ENCODE data around the gene SGCD.

SGCD gene

DNA sequence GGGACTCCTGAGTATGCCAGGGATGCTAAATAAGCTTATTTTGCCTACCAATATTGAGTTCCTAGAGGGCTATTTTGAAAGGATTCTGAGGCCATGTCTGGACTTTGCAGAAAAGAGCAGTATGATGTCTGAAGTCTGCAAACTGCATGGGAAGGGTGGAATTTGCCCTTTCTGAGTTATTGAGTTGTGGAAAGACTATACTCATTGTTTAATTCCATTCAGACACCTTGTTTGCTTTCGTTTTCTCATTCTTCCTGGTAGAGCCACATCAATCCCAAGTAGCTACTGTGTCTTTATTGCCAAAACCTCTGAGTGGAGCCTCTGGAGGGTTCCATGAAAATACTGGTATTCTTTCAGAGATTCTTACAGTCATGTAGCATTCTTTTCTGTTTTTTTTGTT, 472.2 kb downstream of the SGCD start:
- Histone ChIP-seq H3K4me1 (no peaks in the 10 kb centered on the region), H3K4me3 (ENCODE audit: low read depth, low read length) (no peak overlapping the region), H3K27ac (no peak overlapping the region), H3K27me3 (ENCODE audit: control insufficient read depth, insufficient read depth, low read length) (no peaks in the 10 kb centered on the region), H3K9ac (no peak overlapping the region), H3K79me2 (no peaks in the 10 kb centered on the region), H3K4me2 (ENCODE audit: low read length) (no peak overlapping the region), H3K9me3 (ENCODE audit: control insufficient read depth, low read length) (no peaks in the 10 kb centered on the region), H2AFZ (no peak overlapping the region), H3K36me3 (ENCODE audit: control insufficient read depth, insufficient read depth, low read length) (no peaks in the 10 kb centered on the region)
- TF ChIP-seq, protein P1, sequence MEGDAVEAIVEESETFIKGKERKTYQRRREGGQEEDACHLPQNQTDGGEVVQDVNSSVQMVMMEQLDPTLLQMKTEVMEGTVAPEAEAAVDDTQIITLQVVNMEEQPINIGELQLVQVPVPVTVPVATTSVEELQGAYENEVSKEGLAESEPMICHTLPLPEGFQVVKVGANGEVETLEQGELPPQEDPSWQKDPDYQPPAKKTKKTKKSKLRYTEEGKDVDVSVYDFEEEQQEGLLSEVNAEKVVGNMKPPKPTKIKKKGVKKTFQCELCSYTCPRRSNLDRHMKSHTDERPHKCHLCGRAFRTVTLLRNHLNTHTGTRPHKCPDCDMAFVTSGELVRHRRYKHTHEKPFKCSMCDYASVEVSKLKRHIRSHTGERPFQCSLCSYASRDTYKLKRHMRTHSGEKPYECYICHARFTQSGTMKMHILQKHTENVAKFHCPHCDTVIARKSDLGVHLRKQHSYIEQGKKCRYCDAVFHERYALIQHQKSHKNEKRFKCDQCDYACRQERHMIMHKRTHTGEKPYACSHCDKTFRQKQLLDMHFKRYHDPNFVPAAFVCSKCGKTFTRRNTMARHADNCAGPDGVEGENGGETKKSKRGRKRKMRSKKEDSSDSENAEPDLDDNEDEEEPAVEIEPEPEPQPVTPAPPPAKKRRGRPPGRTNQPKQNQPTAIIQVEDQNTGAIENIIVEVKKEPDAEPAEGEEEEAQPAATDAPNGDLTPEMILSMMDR (IDR thresholded peaks at IDR 0.05) = no peak

DNA sequence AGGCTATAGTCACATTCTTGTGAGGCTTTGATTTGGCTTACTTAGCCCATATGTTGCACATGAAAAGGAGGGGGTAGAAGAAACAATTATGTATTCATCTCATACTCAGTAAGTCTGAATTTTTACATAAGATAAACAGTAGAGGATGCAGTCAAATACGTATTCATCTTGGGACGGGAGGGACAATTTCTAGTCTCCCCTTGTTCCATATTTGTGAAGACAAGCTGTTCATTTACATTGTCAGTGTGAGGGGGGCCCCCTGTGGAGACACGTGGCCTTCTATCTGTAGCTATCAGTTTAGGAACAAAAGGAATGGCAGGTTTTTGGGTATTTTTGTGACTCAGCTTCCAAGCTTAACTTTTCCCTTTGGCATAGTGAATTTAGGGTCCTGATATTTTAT, 474.0 kb downstream of the SGCD start:
- no peaks in the 10 kb centered on the region for H3K36me3 ChIP-seq (ENCODE audit: control insufficient read depth, insufficient read depth, low read length)
- H2AFZ ChIP-seq = no peak overlapping the region
- H3K4me1 ChIP-seq = no peaks in the 10 kb centered on the region
- H3K9ac ChIP-seq = no peak overlapping the region
- TF ChIP-seq, protein P1 (IDR thresholded peaks at IDR 0.05) = no peak
- H3K4me2 ChIP-seq (ENCODE audit: low read length) = no peak overlapping the region
- no peak overlapping the region for H3K27ac ChIP-seq
- H3K4me3 ChIP-seq (ENCODE audit: low read depth, low read length) = no peak overlapping the region
- H3K79me2 ChIP-seq = no peaks in the 10 kb centered on the region
- no peaks in the 10 kb centered on the region for H3K9me3 ChIP-seq (ENCODE audit: control insufficient read depth, low read length)
- H3K27me3 ChIP-seq (ENCODE audit: control insufficient read depth, insufficient read depth, low read length) = no peaks in the 10 kb centered on the region

DNA sequence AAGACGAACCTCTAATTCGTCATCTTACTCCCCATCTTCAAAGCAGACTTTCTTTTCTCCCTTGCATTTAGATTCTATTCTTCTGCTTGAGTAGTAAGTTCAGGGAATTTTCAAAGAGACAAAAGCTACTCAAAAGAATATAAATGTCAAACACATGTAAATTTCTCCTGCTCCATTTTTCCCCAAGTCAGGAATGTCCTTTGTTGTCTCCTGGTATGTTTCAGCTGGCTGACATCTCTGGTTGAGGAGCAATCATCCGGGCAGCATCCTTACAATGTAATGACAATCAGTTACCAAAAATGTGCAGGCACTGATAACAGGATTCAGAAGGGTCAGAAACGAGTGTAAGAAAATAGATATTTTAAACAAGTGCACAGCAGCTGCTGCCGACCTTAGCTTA, 475.5 kb downstream of the SGCD start:
- TF ChIP-seq, protein P1 (IDR thresholded peaks at IDR 0.05) = no peak
- H3K27ac ChIP-seq = no peak overlapping the region
- no peaks in the 10 kb centered on the region for H3K4me1 ChIP-seq
- H3K9ac ChIP-seq = no peak overlapping the region
- no peak overlapping the region for H3K4me2 ChIP-seq (ENCODE audit: low read length)
- H3K4me3 ChIP-seq (ENCODE audit: low read depth, low read length) = no peak overlapping the region
- H3K79me2 ChIP-seq = no peaks in the 10 kb centered on the region
- no peaks in the 10 kb centered on the region for H3K27me3 ChIP-seq (ENCODE audit: control insufficient read depth, insufficient read depth, low read length)
- H2AFZ ChIP-seq = no peak overlapping the region
- no peaks in the 10 kb centered on the region for H3K36me3 ChIP-seq (ENCODE audit: control insufficient read depth, insufficient read depth, low read length)
- no peaks in the 10 kb centered on the region for H3K9me3 ChIP-seq (ENCODE audit: control insufficient read depth, low read length)

DNA sequence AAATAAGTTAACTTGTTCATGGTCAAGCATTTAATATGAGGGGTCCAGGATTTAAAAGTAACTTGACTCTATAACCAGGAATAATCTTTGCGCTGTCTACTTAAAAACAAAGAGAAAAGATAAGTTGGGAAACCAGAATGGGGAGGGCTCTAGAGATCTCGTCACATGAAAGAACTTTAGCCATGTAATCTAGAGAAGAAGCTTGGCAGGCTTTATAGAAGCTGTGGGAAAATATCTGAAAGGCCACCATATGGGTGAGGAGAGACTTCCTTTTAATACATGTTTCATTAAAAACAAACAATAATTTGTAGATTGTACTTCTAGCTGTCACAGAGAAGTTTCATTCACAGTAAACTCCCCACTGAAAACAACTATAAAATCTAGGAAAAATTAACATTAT, 476.4 kb downstream of the SGCD start:
- H3K4me2 ChIP-seq (ENCODE audit: low read length) = no peak overlapping the region
- H3K36me3 ChIP-seq (ENCODE audit: control insufficient read depth, insufficient read depth, low read length) = no peaks in the 10 kb centered on the region
- H3K9me3 ChIP-seq (ENCODE audit: control insufficient read depth, low read length) = no peaks in the 10 kb centered on the region
- H3K27ac ChIP-seq = no peak overlapping the region
- TF ChIP-seq, protein P1 (IDR thresholded peaks at IDR 0.05) = no peak
- H3K4me3 ChIP-seq (ENCODE audit: low read depth, low read length) = no peak overlapping the region
- no peak overlapping the region for H2AFZ ChIP-seq
- H3K9ac ChIP-seq = no peak overlapping the region
- H3K27me3 ChIP-seq (ENCODE audit: control insufficient read depth, insufficient read depth, low read length) = no peaks in the 10 kb centered on the region
- no peaks in the 10 kb centered on the region for H3K79me2 ChIP-seq
- H3K4me1 ChIP-seq = no peaks in the 10 kb centered on the region

DNA sequence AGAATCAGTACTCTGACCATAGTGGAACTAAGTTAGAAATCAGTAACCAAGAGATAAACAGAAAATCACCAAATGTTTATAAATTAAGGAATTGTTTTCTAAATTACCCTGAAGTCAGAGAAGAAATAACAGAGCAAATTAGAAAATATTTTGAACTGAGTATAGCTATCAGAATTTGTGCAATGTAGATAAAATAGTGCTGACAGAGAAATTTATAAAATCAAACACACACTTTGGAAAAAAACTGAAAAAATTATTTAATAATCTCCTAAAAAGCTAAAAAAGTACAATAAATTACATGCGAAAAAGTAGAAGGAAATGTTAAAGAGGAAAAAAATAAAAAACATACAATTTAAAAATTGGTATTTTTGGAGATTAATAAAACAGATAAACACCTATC, 486.0 kb downstream of the SGCD start:
- Histone ChIP-seq H3K9me3 (ENCODE audit: control insufficient read depth, low read length) (no peaks in the 10 kb centered on the region), H3K27me3 (ENCODE audit: control insufficient read depth, insufficient read depth, low read length) (no peaks in the 10 kb centered on the region), H3K4me1 (no peaks in the 10 kb centered on the region), H3K79me2 (no peaks in the 10 kb centered on the region), H3K4me3 (ENCODE audit: low read depth, low read length) (no peak overlapping the region), H2AFZ (no peak overlapping the region), H3K4me2 (ENCODE audit: low read length) (no peak overlapping the region), H3K9ac (no peak overlapping the region), H3K36me3 (ENCODE audit: control insufficient read depth, insufficient read depth, low read length) (no peaks in the 10 kb centered on the region), H3K27ac (no peak overlapping the region)
- TF ChIP-seq, protein P1 (IDR thresholded peaks at IDR 0.05) = no peak
